HG02970 (cell line): ENCODE data around the gene TUBGCP3.
"Not testable (repeated sequence)": the region's sequence is repeated elsewhere in the genome, so short reads cannot be mapped to it uniquely, and the experiment has no call there.

Experiments
- ATAC-seq: cut with Tn5 transposase; IDR thresholded peaks from one replicate; pipeline ENCODE4 v1.9.1; 2021; ENCODE audit warnings: mild to moderate bottlenecking, moderate library complexity, moderate number of reproducible peaks; ENCODE audit not compliant: unreplicated experiment, low FRiP score

Gene TUBGCP3

DNA sequence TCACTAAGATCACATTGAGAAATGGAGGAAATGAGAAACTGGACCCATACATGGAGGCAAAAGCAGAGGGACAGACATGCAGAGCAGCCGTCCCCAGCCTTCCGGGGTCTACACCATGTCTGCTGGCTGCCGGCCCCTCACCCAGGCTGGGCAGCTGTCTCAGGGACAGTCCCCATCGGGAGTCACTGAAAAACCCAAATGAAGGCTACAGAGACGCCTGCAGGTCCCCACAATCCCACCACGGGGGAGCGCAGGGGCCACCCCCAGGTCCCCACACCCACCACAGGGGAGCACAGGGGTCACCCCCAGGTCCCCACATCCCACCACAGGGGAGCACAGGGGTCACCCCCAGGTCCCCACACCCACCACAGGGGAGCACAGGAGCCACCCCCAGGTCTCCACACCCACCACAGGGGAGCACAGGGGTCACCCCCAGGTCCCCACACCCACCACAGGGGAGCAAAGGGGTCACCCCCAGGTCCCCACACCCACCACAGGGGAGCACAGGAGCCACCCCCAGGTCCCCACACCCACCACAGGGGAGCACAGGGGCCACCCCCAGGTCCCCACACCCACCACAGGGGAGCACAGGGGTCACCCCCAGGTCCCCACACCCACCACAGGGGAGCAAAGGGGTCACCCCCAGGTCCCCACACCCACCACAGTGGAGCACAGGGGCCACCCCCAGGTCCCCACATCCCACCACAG, 99.5 kb downstream of the TUBGCP3 start:
- ATAC-seq, result not testable (repeated sequence)

- ATAC-seq, result no peak
Observed at GRCh38 chr13:112487127-112487517, 100.8 kb downstream of the TUBGCP3 start.

DNA sequence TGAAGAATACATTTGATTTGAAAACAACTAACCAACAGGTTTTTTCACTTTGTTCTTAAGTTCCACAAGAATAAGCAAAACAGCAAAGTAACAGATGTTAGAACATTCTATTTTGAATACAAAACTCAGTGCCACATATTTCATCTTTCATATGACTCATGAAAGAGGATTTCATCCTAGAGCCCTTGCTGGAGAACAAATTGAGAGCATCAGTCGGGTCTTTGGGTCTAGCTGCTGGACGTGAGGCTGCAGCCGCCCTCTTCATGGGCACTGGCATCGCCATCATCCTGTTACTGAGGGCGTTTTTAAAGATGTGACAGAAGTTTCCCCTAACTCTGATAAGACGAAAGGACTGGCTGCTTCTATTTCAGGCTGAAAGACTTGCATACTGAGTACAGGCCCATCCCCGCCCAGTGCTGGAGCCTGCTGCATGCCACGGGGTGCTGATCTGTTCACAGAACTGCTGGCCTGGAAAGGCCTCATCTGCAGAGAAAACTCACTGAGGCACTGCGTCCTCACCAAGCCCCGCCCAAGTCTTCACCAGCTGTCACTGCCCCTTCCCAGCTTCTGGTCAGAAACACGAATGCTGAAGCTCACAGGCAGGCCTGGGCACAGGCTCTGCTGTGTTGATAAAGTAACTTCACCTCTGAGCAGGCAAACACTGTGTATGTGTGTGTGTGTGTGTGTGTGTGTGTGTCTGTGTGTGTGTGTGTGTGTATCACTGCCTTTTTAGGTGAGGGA, 101.4 kb downstream of the TUBGCP3 start:
- no peak for ATAC-seq

DNA sequence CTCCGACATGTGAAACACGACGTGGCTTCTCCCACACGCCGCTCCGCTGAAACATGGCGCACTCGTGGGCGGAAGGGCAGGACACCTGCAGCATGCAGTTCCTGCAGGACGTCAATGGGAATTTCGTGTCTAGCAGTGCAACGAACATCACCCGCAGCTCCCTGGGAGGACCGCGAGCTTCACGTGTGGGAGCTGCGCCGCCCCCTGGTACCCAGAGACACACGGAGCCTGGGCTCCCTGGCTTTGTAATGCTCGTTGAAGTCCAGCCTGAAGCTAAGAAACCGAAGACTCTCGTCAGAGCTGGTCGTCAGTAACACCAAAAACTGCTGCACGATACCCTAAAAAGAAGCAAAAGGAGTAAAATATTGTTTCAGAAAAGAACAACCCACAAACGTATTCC, 102.1 kb downstream of the TUBGCP3 start:
- ATAC-seq, result not testable (repeated sequence)

DNA sequence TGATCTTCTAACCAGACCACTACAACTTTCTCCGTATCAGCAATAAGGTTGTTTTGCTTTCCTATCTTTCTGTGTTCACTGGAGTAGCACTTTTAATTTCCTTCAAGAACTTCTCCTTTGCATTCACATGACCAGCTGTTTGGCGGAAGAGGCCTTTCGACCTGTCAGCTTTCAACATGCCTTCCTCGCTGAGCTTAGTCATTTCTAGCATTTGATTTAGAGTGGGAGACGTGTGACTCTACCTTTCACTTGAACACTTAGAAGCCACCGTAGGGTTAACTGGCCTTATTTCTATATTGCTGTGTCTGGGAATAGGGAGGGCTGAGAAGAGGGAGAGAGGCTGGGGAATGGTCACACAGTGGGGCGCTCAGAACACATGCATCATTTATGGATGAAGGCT, 104.7 kb downstream of the TUBGCP3 start:
- ATAC-seq, result no peak

GRCh38 chr13:112481458-112481857, 106.5 kb downstream of the TUBGCP3 start:
- no peak for ATAC-seq

DNA sequence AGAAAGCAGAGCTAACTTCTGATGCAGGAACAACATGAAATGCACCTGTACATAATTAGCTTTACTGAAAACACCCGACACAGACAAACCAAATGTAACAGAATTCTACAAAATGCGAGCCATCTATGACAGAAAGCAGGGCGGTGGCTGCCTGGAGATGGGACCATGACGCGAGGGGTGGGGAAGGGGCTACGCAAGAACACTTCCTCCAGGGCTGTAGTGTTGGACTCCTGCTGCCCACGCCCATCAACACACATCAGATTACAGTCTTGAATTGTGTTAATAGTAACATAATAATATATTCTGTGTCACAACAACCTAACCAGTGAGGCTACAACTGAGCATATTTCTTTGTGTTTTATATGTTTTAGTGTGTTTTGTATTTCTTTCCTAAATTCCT, 108.6 kb downstream of the TUBGCP3 start:
- ATAC-seq, result no peak

DNA sequence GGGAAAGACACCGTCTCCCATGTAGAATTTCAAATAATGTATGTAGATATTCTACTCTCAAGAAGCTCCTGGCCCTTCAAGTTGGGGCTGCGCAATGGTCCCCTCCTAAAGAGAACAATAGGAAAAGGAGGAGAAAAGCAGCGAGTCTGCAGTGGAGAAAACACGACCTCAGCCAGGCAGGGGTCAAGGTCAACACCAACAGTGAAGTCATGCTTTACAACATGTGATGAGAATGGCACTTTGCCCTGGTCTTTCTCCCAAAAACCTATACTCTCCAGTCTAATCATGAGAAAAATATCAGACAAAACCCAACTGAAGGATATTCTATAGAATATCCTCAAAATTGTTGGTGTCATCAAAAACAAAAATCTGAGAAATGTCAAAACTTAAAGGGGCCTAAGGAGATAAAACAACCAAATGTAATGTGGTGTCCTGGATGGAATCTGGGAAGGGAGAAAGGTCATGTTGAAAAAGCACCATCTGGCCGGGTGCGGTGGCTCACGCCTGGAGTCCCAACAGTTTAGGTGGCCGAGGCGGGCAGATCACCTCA, 110.8 kb downstream of the TUBGCP3 start:
- ATAC-seq, result no peak

DNA sequence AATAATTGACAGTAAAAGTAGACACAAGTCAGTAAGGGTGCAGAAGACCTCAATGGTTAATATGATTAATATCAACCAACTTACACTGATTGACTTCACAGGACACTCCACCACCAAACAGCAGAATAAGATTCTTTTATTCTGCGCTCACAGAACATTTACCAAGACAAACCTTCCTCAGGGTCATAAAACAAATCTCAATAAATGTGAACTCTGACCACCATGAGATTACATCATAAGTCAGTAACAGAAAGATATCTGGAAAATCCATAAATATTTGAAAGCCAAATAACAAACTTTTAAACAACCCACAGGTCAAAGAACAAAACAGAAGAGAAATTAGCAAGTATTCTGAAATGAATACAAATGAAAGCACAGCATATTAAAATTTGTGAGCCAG, 112.1 kb downstream of the TUBGCP3 start:
- ATAC-seq, result no peak

- ATAC-seq, result no peak
Observed at GRCh38 chr13:112474869-112475268, 113.1 kb downstream of the TUBGCP3 start.

GRCh38 chr13:112473818-112474217, 114.1 kb downstream of the TUBGCP3 start:
- ATAC-seq, result no peak

DNA sequence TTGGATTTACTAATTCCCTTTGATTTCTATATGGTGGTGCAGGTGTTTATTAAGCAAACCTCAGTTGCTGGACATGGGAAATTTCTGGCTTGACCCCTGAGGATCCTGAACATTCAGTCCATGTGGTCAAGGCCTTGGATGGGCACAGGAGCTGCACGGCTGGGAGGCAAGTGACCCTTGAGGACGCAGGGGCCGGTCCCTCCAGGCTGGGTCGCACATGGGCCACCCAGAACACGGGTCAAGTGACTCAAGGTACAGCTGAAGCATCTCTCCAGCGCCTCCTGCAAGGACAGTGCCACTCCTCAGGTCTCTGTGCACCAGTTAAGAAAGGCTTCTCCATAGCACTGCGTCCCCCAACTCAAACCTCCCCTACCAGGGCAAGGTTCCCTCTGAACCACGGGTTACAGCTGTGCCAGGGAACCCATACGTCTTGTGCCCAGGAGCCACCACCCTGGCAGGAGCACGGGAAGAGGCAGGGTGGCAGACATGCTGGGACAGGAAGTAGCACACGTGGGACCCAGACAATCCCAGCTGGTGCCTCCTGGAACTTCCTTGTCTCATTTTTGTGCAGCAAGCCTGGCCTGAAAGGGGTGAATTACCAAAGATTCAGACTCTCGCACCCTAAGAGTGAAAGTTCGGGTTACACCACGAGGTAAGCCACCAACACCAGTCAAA, 118.7 kb downstream of the TUBGCP3 start:
- ATAC-seq, result no peak

DNA sequence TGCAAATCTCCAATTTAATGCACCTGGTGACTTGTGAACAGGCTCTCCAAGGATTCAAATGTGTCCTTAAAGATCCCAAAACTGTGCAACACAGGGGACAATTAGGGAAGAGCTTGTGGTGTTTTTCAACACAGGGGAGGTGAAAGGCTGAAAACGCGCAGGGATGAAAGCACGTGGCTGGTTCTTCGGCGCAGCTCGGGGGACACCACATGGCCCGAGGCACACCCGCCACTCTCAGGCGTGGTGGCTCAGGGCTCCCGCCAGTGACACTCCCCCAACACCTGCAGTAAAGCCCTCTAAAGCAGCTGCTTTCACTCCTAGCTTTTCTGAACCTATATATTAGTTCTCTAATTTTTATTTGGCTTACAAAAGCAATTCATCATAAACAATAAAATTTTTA, 119.9 kb downstream of the TUBGCP3 start:
- ATAC-seq, result no peak

DNA sequence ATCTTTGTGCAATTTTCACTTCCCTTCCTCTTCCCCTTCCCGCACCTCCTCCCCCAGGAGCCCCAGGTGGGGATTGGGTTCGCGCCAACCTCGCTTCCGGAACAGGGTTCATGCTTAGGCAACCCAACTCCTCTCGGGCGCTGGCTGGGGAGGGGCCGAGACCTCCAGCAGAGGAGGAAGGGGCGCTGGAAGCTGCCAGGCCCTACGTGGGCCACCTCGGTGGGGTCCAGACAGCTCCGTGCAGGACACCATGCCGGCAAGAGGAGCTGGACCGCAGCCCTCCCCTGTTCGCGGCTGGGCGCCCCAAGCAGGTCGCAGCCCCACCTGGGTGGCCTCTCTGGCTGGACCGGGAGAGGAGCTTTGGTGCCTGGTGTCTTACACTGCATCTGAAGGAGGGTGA, 120.7 kb downstream of the TUBGCP3 start:
- no peak for ATAC-seq

DNA sequence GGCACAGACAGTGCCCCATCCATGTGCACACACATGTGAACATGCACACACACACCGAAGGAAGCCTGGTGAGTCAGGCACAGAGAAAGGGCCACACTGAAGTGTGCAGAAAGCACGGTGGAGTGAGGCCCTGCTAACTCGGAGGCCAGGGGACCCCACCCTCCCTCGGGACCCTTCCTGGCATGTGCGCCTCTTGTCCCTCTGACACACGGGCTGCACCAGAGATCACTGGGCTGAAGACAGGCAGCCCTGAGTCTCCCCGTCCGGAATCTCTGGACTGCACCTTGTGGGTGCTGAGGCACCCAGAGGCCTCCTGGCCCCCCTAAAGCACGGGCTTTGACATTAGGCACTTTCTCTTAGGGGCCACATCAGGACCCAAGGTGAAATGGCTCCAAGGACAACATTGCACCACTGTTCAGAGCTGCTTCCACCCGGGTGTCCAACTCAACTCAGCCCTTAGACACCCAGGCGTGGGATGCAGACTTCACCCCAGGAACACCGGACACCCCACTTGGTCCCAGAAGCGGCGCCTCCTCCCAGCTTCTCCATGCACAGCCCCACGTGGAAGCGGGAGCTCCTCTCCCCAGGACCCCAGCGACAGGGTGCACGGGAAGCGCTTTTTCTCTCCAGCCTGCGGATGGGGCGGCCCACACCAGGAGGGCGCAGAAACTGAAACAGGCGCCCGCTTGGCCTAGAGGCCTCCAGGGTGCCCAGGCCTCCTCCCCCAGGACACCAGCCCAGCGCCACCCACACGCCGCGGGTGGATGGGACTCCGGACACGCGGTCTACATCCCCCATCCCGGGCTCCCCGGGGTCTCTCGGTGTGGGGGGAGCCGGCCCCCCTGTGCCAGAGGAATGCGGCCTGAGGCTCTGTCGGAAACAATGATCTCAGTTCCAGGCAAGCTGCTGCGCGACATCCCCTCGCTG, 121.6 kb downstream of the TUBGCP3 start:
- no peak for ATAC-seq

- ATAC-seq, result no peak
Observed at GRCh38 chr13:112465251-112466131, 122.5 kb downstream of the TUBGCP3 start.

- ATAC-seq, result no peak
Observed at GRCh38 chr13:112464720-112465119, 123.2 kb downstream of the TUBGCP3 start.

- no peak for ATAC-seq
Observed at GRCh38 chr13:112462408-112462807, 125.5 kb downstream of the TUBGCP3 start.

GRCh38 chr13:112457485-112457884, 130.5 kb downstream of the TUBGCP3 start:
- no peak for ATAC-seq
